ENCODE data around the gene RASIP1.
"Not testable (repeated sequence)": the region's sequence is repeated elsewhere in the genome, so short reads cannot be mapped to it uniquely, and the experiment has no call there.

The RASIP1 gene

GRCh38 chr19:48705431-48705830, 35.0 kb downstream of the RASIP1 start:
- no peak for DNase-seq (ENCODE audit: low spot score)

DNA sequence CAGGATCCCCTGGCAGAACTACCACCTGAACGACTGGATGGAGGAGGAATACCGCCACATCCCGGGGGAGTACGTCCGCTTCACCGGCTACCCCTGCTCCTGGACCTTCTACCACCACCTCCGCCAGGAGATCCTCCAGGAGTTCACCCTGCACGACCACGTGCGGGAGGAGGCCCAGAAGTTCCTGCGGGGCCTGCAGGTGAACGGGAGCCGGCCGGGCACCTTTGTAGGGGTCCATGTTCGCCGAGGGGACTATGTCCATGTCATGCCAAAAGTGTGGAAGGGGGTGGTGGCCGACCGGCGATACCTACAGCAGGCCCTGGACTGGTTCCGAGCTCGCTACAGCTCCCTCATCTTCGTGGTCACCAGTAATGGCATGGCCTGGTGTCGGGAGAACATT, 37.1 kb downstream of the RASIP1 start:
- no peak for DNase-seq (ENCODE audit: low spot score)

- DNase-seq (ENCODE audit: low spot score) = no peak
Observed at GRCh38 chr19:48702701-48703100, 37.7 kb downstream of the RASIP1 start.

GRCh38 chr19:48698046-48698445, 42.4 kb downstream of the RASIP1 start:
- peak; percentile 73 for DNase-seq (ENCODE audit: low spot score)

DNA sequence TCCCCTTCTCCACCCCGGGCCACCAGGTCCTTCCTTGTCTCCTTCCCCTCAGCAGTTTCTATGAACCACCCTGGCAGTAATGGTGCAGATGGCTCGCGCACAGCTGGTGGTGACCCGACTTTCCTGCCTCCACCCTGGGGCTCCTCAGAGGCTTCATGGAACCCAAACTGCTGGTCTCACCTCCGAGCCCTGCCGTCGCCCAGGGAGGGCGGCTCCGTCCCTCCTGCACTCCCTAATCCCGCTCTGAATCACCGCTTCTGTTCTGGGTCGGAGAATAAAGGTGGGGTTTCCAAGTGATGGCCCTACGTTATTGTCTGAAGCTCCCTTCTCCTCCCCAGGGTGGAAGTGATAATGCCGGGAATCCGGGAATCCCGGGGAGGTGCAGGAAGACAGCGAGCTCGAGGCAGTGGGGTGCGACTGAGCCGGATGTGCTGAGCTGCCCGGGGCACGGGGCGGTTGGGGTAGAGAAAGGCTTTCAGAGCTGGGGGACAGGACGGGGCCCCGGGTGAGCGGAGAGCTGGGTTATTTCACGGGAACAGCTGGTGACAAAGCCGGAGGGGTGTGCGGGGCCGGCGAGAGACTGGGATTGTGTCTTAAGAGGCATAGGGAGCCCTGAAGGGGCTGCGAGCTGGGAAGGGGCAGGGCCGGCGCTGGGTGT, 43.9 kb downstream of the RASIP1 start:
- peak; percentile 16 for DNase-seq (ENCODE audit: low spot score)

DNA sequence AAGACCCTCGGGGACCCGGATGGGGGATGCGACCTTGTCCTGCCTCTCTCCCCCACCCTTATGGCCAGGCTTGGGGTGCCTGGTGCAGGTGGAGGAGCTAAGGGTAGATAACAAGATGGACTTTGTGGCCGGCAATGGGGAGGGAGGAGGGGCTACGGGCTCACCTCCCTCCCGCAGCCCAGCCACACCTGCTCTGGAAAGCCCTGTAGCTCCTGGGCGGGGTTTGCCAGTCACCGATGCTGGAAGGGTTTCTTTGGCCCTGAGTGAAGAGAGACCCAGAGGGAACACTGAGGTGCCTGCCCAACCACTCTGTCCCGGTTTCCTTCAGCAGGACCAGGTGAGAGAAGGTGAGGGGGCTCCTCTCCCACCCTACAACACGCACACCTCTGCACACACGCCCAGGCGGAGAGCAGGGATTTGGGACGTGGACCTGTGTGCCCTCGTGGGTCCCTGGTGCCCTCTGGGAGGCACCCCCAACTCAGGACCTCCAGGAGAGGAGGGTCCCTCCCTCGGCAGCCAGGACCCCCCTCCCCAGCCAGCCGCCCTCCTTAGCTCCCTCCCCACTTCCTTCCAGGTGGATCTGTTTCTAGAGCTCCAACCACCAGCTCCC, 44.6 kb downstream of the RASIP1 start, which contains the start of gene FUT2:
TSS of gene FUT2 (plus strand) at position 229 of the 610 bp plus-strand sequence. CDS start 6,986 bp downstream, outside the sequence.
- no peak for DNase-seq (ENCODE audit: low spot score)

GRCh38 chr19:48693629-48694028, 46.8 kb downstream of the RASIP1 start:
- not testable (repeated sequence) for DNase-seq (ENCODE audit: low spot score)

DNA sequence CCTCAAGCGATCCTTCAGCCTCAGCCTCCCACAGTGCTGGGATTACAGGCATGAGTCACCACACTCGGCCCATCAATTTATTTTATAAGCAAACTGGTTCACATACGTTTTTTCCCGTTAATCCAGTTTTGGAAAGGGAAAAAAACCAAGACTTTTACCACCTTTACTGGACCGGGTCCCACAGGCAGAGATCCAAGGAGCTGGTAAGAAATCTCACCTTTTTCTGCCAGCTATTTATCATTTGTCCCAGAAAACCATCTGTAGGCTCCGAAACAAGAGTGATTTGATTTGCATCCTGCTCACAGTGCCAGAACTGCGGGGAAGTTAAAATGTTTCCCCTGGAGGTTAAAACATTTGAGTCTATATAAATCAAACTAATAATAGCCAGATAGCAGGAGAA, 51.0 kb downstream of the RASIP1 start:
- DNase-seq (ENCODE audit: low spot score) = no peak

GRCh38 chr19:48687776-48688175, 52.6 kb downstream of the RASIP1 start:
- DNase-seq (ENCODE audit: low spot score) = no peak

DNA sequence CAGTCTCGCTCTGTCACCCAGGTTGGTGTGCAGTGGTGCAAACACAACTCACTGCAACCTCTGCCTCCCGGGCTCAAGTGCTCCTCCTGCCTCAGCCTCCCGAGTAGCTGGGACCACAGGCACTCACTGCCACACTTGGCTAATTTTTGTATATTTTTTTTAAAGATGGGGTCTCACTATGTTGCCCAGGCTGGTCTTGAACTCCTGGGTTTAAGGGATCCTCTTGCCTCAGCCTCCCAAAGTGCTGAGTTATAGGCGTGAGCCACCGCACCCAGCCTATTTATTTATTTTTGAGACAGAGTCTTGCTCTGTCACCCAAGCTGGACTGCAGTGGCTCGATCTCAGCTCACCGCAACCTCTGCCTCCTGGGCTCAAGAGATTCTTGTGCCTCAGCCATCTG, 53.8 kb downstream of the RASIP1 start:
- DNase-seq (ENCODE audit: low spot score) = not testable (repeated sequence)

GRCh38 chr19:48686088-48686487, 54.3 kb downstream of the RASIP1 start:
- DNase-seq (ENCODE audit: low spot score) = no peak

DNA sequence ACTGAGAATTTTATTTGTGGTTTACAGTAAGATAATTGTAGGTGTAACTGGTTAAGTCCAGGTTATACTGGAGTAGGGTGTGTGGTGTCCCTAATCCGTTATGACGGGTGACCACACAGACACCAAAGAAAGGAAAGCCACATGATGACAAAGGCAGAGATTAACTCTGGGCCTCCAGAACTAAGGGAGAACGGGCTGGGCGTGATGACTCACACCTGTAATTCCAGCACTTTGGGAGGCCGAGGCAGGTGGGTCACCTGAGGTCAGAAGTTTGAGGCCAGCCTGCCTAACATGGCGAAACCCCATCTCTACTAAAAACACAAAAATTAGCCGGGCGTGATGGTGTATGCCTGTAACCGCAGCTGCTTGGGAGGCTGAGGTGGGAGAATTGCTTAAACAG, 54.8 kb downstream of the RASIP1 start:
- DNase-seq (ENCODE audit: low spot score) = no peak

GRCh38 chr19:48683349-48683748, 57.1 kb downstream of the RASIP1 start:
- DNase-seq (ENCODE audit: low spot score) = no peak

GRCh38 chr19:48681127-48681470, 59.3 kb downstream of the RASIP1 start:
- peak; percentile 59 for DNase-seq (ENCODE audit: low spot score)

DNA sequence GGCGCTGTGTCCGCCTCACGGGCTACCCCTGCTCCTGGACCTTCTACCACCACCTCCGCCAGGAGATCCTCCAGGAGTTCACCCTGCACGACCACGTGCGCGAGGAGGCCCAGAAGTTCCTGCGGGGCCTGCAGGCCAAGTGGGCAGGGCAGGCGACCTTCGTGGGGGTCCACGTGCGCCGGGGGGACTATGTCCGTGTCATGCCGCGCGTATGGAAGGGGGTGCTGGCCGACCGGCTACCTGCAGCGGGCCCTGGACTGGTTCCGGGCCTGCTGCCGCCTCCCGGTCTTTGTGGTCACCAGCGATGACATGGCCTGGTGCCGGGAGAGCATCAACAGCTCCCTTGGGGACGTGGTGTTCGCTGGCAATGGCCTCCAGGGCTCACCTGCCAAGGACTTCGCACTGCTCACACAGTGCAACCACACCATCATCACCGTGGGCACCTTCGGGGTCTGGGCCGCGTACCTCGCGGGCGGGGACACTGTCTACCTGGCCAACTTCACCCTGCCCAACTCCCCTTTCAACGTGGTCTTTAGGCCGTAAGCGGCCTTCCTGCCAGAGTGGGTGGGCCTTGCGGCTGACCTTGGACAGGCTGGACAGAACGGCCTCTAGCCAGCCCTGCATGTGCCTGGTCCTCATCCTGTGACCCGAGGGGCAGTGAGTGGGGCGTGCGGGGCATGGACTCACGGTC, 59.8 kb downstream of the RASIP1 start:
- no peak for DNase-seq (ENCODE audit: low spot score)

DNA sequence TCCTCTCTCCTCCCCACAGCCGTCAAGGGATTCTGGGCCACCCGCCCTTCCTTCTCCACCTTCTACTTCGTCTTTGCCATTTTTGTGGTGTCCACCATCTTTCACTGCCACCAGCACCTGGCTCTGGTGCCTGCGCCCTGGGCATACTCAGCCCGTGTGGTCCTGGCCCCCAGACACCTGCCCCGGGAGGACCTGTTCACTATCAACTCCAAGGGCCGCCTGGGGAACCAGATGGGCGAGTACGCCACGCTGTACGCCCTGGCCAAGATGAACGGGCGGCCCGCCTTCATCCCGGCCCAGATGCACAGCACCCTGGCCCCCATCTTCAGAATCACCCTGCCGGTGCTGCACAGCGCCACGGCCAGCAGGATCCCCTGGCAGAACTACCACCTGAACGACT, 60.4 kb downstream of the RASIP1 start:
- DNase-seq (ENCODE audit: low spot score) = not testable (repeated sequence)

DNA sequence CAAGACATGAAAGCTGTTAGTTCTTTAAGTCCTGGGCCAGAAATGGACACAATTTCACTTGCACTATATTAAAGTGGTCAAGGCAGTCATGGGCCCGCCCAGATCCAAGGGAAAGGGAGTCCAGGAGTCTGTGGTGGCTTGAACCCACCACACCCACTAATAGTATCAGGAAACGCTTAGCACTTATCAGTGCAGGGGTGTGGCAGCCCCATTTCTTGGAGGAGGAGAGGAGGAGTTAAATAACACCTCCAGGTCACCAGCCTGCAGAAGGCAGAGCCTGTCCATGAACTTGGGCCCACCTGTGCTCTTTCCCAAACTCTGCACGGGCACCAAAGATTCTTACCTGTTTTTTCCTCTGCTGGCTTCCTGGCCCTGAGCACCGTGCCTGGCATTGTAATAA, 62.2 kb downstream of the RASIP1 start:
- DNase-seq (ENCODE audit: low spot score) = no peak

- no peak for DNase-seq (ENCODE audit: low spot score)
Observed at GRCh38 chr19:48676887-48677286, 63.5 kb downstream of the RASIP1 start.

DNA sequence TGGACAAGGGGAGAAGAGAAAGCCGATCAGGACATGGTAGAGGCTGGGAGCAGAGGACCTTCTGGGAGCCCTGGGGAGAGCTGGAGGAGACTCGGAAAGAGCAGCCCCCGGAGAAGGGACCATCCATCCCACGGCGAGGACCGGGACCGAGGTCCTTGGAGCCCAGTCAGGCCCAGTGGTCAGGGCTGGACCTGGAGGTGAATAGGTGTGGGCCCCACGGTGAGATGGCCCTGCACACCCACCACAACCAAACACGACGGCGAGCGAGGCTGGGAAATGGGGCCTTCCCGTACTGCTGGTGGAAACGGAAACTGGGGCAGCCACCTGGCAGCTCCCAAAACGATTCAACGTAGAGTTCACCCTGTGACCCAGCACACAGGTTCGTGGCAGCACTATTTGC, 63.9 kb downstream of the RASIP1 start:
- no peak for DNase-seq (ENCODE audit: low spot score)

DNA sequence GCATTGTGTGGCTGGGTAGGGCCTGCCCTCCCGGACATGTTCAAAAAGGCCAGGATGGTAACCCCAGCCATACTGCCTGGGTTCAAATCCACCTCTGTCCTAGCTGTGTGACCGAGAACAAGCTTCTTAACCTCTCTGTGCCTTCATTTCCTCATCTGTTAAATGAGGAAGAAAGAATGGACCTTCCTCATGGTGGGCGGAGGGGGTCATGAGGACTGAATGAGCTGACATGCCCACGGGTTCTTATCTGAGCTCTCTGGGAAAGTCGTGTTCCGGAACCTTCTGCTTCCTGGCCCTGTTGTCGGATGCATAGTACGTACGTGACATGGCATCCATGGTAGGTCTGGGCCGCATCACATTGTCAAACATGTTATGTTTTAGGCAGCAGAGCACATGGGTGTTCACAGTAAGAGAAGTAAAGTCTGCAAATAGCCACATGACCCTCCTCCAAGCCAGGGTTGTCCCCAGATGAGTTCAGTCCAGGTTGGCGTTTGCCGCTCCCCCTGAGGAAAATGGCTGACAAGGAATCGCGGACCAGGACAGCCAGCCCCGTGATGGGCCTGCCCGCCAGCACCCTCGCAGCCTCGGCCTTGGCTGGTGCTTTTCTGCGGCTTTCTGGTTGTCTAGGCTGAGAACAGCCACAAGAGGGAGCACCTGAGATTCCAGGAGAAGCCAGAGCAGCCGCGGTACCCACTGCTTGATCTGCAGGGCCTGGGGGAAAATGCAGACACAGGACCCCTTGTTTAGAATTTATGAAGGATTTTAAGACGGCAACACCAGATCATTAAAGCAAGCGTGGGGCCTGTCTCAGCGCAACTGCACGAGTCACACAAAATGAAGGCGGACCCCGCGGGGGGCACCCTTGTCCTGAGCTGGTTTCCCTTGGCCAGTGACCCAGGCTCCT, 65.2 kb downstream of the RASIP1 start:
- DNase-seq (ENCODE audit: low spot score) = peak; percentile 94

DNA sequence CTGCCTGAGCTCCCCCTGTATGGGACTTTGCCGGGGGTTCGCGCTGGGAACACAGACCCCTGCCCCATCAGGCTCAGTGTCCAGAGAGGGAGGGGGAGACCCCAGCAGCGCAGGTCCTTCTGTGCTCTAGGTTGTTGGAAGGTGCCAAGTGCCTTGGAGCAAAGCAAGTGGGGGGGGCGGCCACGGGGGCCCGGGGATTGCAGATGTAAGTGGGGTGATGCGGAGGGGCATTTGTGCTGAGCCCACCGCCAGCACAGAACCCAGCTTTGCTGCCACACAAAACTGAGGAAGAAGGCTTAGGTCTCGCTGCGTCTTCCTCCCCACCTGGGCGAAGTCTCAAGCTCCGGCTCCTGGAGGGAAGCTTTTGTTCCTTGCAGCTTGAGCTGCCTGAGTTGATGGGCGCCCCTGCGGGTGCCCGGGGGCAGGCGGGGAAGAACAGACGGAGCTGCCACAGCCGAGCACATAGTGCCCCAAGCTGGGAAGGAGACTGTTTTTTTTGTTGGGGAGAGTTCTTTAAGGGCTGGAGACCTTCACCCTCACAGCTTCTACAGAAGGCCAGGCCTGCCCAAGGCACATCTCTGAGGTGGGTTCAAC, 66.1 kb downstream of the RASIP1 start:
- no peak for DNase-seq (ENCODE audit: low spot score)

All from AG20443 (cell line).